Mesothelial cell of epicardium (in vitro differentiated cells): Measurements from ENCODE around the gene NUBP2. TPM values are rescaled to one million over a fixed set of nuclear protein-coding genes. Genes with fewer than 3 reads are reported as not detected.

ENCODE experiments used
- DNase-seq, 2 experiments: peaks; one replicate each; pipeline ENCODE4 v3.0.0; 2021; ENCODE audit warnings: low spot score in 2 of 2; ENCODE audit not compliant: unreplicated experiment in 2 of 2
- H3K27ac Mint-ChIP-seq: 2 replicates; pipeline ENCODE4 v1.8.0; 2021; ENCODE audit warnings: mixed read lengths
- H3K27me3 Mint-ChIP-seq: 2 replicates; pipeline ENCODE4 v1.8.0; 2021; ENCODE audit warnings: low read depth, mixed read lengths
- H3K36me3 Mint-ChIP-seq: 2 replicates; pipeline ENCODE4 v1.8.0; 2021; ENCODE audit warnings: mixed read lengths
- H3K4me1 Mint-ChIP-seq: 2 replicates; pipeline ENCODE4 v1.8.0; 2021; ENCODE audit warnings: mixed read lengths
- H3K4me3 Mint-ChIP-seq: 2 replicates; pipeline ENCODE4 v1.8.0; 2021; ENCODE audit warnings: mild to moderate bottlenecking, moderate library complexity, mixed read lengths
- H3K9me3 Mint-ChIP-seq: 2 replicates; pipeline ENCODE4 v1.8.0; 2021; ENCODE audit warnings: mixed read lengths
- CTCF ChIP-seq: fragments of 200-600 bp; sonication (generic); IDR thresholded peaks from one replicate; pipeline ENCODE4 v1.5.0; 2021; ENCODE audit warnings: antibody characterized with exemption; ENCODE audit not compliant: unreplicated experiment
- total RNA-seq: library from RNA; stranded (reverse); gene quantifications from 3 replicates; pipeline ENCODE4 v1.2.1, GENCODE V29; 2021

Gene NUBP2
- total RNA-seq, 1 donor from 2014 or later: 63.6 TPM

GRCh38 chr16:1791256-1791942, 8.6 kb downstream of the NUBP2 start:
- peak in 1 of 2 experiments; percentile 37 for DNase-seq
- no peak overlapping the region for H3K27ac Mint-ChIP-seq
- H3K4me1 Mint-ChIP-seq: no peaks in the 10 kb centered on the region
- H3K27me3 Mint-ChIP-seq: no peaks in the 10 kb centered on the region
- no peak overlapping the region for H3K4me3 Mint-ChIP-seq
- no peaks in the 10 kb centered on the region for H3K9me3 Mint-ChIP-seq
- TF ChIP-seq CTCF: no peak
- H3K36me3 Mint-ChIP-seq: peaks cover 5% of the 10 kb centered on the region

- TF ChIP-seq CTCF: no peak
- Mint-ChIP-seq H3K27ac (no peak overlapping the region), H3K4me3 (no peak overlapping the region), H3K4me1 (no peaks in the 10 kb centered on the region), H3K27me3 (no peaks in the 10 kb centered on the region), H3K36me3 (peaks cover 9% of the 10 kb centered on the region), H3K9me3 (no peaks in the 10 kb centered on the region)
- DNase-seq: peak in 1 of 2 experiments; percentile 18
Observed at GRCh38 chr16:1791943-1792812, 9.4 kb downstream of the NUBP2 start.

- no peak for TF ChIP-seq CTCF
Observed at GRCh38 chr16:1792836-1793577, 10.2 kb downstream of the NUBP2 start.

GRCh38 chr16:1793578-1794220, 10.9 kb downstream of the NUBP2 start, which contains the start of gene IGFALS:
TSS of gene IGFALS (minus strand) at chr16:1793705. CDS start at chr16:1793652, 53 bp downstream.
- H3K36me3 Mint-ChIP-seq: peaks cover 10% of the 10 kb centered on the region
- peaks cover under 1% of the 10 kb centered on the region for H3K9me3 Mint-ChIP-seq
- no peak for TF ChIP-seq CTCF
- peak in 1 of 2 experiments; percentile 36 for DNase-seq
- no peak within 1 kb of the TSS for H3K27ac Mint-ChIP-seq
- no peaks in the 10 kb centered on the region for H3K27me3 Mint-ChIP-seq
- H3K4me3 Mint-ChIP-seq: no peak within 1 kb of the TSS
- H3K4me1 Mint-ChIP-seq: no peaks in the 10 kb centered on the region

More at GRCh38 chr16:1792836-1793577, 10.2 kb downstream of the NUBP2 start:
- H3K9me3 Mint-ChIP-seq: no peaks in the 10 kb centered on the region
- no peak overlapping the region for H3K27ac Mint-ChIP-seq
- no peak for DNase-seq
- H3K4me3 Mint-ChIP-seq: no peak overlapping the region
- H3K36me3 Mint-ChIP-seq: peaks cover 10% of the 10 kb centered on the region
- H3K4me1 Mint-ChIP-seq: no peaks in the 10 kb centered on the region
- no peaks in the 10 kb centered on the region for H3K27me3 Mint-ChIP-seq

- Mint-ChIP-seq H3K4me3 (no peak overlapping the region), H3K4me1 (no peaks in the 10 kb centered on the region), H3K27ac (no peak overlapping the region), H3K36me3 (peaks cover 9% of the 10 kb centered on the region), H3K27me3 (no peaks in the 10 kb centered on the region), H3K9me3 (peaks cover 7% of the 10 kb centered on the region)
- DNase-seq: peak; percentile 18 to 36
- no peak for TF ChIP-seq CTCF
Observed at GRCh38 chr16:1794221-1794871, 11.6 kb downstream of the NUBP2 start.
